IPS-NIHi11 (cell line): Measurements from ENCODE around the gene HACD4.
"Not testable (repeated sequence)": the region's sequence is repeated elsewhere in the genome, so short reads cannot be mapped to it uniquely, and the experiment has no call there.

Source experiments
- DNase-seq: peaks from one replicate; pipeline ENCODE4 v3.0.0; 2012; ENCODE audit warnings: mixed read lengths, low spot score

The HACD4 gene

GRCh38 chr9:20973246-20973947 is 58.0 kb downstream of the HACD4 start:
- DNase-seq = not testable (repeated sequence)

- no peak for DNase-seq
These were observed 58.8 kb downstream of the HACD4 start for GRCh38 chr9:20972684-20973083.

- DNase-seq = no peak
These were observed 68.8 kb downstream of the HACD4 start for GRCh38 chr9:20962536-20963225.

DNA sequence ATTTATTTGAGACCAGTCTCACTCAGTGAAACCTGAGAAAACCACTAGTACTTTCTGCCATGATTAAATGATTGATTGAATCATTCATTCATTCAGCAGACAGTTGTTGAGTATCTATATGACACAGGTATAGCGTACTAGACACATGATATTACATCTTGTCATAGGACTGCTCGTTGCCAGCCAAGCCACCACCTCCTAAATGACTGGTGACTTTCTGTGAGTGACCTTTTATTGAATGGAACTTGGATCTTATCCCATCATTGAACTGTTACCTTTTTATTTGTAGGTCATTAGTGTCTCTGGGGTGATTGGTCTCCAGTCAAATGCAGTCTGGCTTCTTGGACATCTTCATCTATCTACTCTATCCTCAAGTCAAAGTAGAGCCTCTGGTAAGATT is 80.7 kb downstream of the HACD4 start:
- DNase-seq = no peak
